ENCODE results near the gene BHLHE41. TPM values are rescaled to one million over a fixed set of nuclear protein-coding genes. Genes with fewer than 3 reads are reported as not detected.

BHLHE41 gene
- polyA plus RNA-seq, 2 of the 4 experiments (the other 2 are of a cell fraction) = 0.41 to 0.81 TPM

- Histone ChIP-seq H3K9me3 (no peaks in the 10 kb centered on the region), H3K4me2 (no peak overlapping the region), H3K27ac (no peak overlapping the region), H3K4me1 (no peaks in the 10 kb centered on the region), H3K4me3 (no peak overlapping the region)
- TF ChIP-seq MAFK (IDR thresholded peaks at IDR 0.05; ENCODE audit: partially characterized antibody) (peak; percentile 84), RAD21 (conservative IDR thresholded peaks at IDR 0.05 in 1 of 2, IDR thresholded peaks at IDR 0.05 in 1 of 2) (no peak), FOSB (CRISPR knock-in tag; IDR thresholded peaks at IDR 0.05) (no peak), BCL3 (IDR thresholded peaks at IDR 0.05) (no peak)
- POLR2A ChIA-PET = no interaction called here
- 46% methylated on average over 4 of the region's 4 CpGs for WGBS (ENCODE audit: missing lambda C conversion rate)
- CTCF ChIA-PET = no interaction called here
- FAIRE-seq (no peak), ATAC-seq (no peak), DNase-seq (ENCODE audit: low read depth in 1 of 2, low spot score in 1 of 2) (no peak)
Measured at GRCh38 chr12:26172013-26172412, 47.2 kb upstream of the BHLHE41 start.

- 49% methylated on average over 3 of the region's 3 CpGs for WGBS (ENCODE audit: missing lambda C conversion rate)
- Histone ChIP-seq H3K4me3 (no peak overlapping the region), H3K27ac (no peak overlapping the region), H3K9me3 (no peaks in the 10 kb centered on the region), H3K4me1 (no peaks in the 10 kb centered on the region), H3K4me2 (no peak overlapping the region)
- ATAC-seq = no peak
- no peak for FAIRE-seq
- TF ChIP-seq GATA3 (IDR thresholded peaks at IDR 0.05; ENCODE audit: borderline replicate concordance) (no peak), ELK1 (IDR thresholded peaks at IDR 0.05; ENCODE audit: low read depth, low read length) (no peak)
- no peak for DNase-seq (ENCODE audit: low read depth in 1 of 2, low spot score in 1 of 2)
- ChIA-PET POLR2A (no interaction called here), CTCF (no interaction called here)
Measured at GRCh38 chr12:26164118-26164517, 39.3 kb upstream of the BHLHE41 start.

- 53% methylated on average over 4 of the region's 4 CpGs for WGBS (ENCODE audit: missing lambda C conversion rate)
- TF ChIP-seq HEYL (CRISPR knock-in tag; IDR thresholded peaks at IDR 0.05) (no peak), CBX8 (IDR thresholded peaks at IDR 0.05) (no peak), CHD4 (IDR thresholded peaks at IDR 0.05; ENCODE audit: borderline replicate concordance) (no peak), RNF2 (IDR thresholded peaks at IDR 0.05; ENCODE audit: borderline replicate concordance, low read depth) (no peak), NPAS2 (CRISPR knock-in tag; IDR thresholded peaks at IDR 0.05; ENCODE audit: borderline replicate concordance) (no peak)
- H3K4me3 ChIP-seq = no peak overlapping the region
- no peak for FAIRE-seq
- H3K4me1 ChIP-seq = no peaks in the 10 kb centered on the region
- ATAC-seq = no peak
- DNase-seq (ENCODE audit: low read depth in 1 of 2, low spot score in 1 of 2) = no peak
- ChIA-PET CTCF (no interaction called here), POLR2A (no interaction called here)
- no peak overlapping the region for H3K4me2 ChIP-seq
- H3K9me3 ChIP-seq = no peaks in the 10 kb centered on the region
- no peak overlapping the region for H3K27ac ChIP-seq
Measured at GRCh38 chr12:26162905-26163304, 38.1 kb upstream of the BHLHE41 start.

GRCh38 chr12:26162174-26162573 lies 37.3 kb upstream of the BHLHE41 start:
- WGBS (ENCODE audit: missing lambda C conversion rate) = 11% methylated on average over 1 of the region's 1 CpG
- Histone ChIP-seq H3K4me2 (no peak overlapping the region), H3K4me3 (no peak overlapping the region), H3K9me3 (no peaks in the 10 kb centered on the region), H3K27ac (no peak overlapping the region), H3K4me1 (no peaks in the 10 kb centered on the region)
- DNase-seq (ENCODE audit: low read depth in 1 of 2, low spot score in 1 of 2) = no peak
- ATAC-seq = no peak
- ChIA-PET POLR2A (no interaction called here), CTCF (no interaction called here)
- TF ChIP-seq REST (IDR thresholded peaks at IDR 0.05) (no peak), RARB (CRISPR knock-in tag; IDR thresholded peaks at IDR 0.05) (no peak), NFE2L2 (conservative IDR thresholded peaks at IDR 0.05; ENCODE audit: low read length) (no peak), NPAS2 (CRISPR knock-in tag; IDR thresholded peaks at IDR 0.05; ENCODE audit: borderline replicate concordance) (no peak), POLR2AphosphoS2 (conservative IDR thresholded peaks at IDR 0.05; ENCODE audit: low read length) (no peak), ESRRA (IDR thresholded peaks at IDR 0.05; ENCODE audit: borderline replicate concordance, low read length) (no peak), FOSL2 (IDR thresholded peaks at IDR 0.05) (no peak), FOSL2 (CRISPR knock-in tag; IDR thresholded peaks at IDR 0.05) (no peak), RCOR1 (IDR thresholded peaks at IDR 0.05; ENCODE audit: low read depth, low read length) (no peak), CBX8 (IDR thresholded peaks at IDR 0.05) (no peak), EHMT2 (IDR thresholded peaks at IDR 0.05; ENCODE audit: low read depth) (no peak), POLR2A (IDR thresholded peaks at IDR 0.05; ENCODE audit: low read length) (no peak), JUNB (IDR thresholded peaks at IDR 0.05) (no peak), HOXA7 (CRISPR knock-in tag; IDR thresholded peaks at IDR 0.05) (no peak), HEYL (CRISPR knock-in tag; IDR thresholded peaks at IDR 0.05) (no peak), RNF2 (IDR thresholded peaks at IDR 0.05; ENCODE audit: borderline replicate concordance, low read depth) (no peak)
- no peak for FAIRE-seq

Data from A549 (cell line).